ENCODE measurements around the gene ATXN1. TPM values are rescaled to one million over a fixed set of nuclear protein-coding genes. Genes with fewer than 3 reads are reported as not detected.

ATXN1 gene
- total RNA-seq, 1 donor, result 48.5 TPM

GRCh38 chr6:16305788-16306187 is 455.5 kb downstream of the ATXN1 start:
- no peak overlapping the region for H2AFZ ChIP-seq (ENCODE audit: low read length)
- no peak overlapping the region for H3K27ac ChIP-seq (ENCODE audit: low read depth, low read length)
- no peak overlapping the region for H3K4me3 ChIP-seq (ENCODE audit: insufficient read depth, low read length)
- no peak for DNase-seq (ENCODE audit: insufficient read length, low spot score, missing footprints)
- H3K27me3 ChIP-seq (ENCODE audit: insufficient read depth, low read length), result no peaks in the 10 kb centered on the region
- H3K9me3 ChIP-seq (ENCODE audit: low read depth, low read length), result no peaks in the 10 kb centered on the region
- no peak for TF ChIP-seq CTCF (IDR thresholded peaks at IDR 0.05; ENCODE audit: extremely low read depth, low read depth, low read length)
- no peaks in the 10 kb centered on the region for H3K79me2 ChIP-seq (ENCODE audit: insufficient read depth, low read length)
- H3K4me1 ChIP-seq (ENCODE audit: insufficient read depth, low read length), result no peaks in the 10 kb centered on the region
- H4K20me1 ChIP-seq (ENCODE audit: insufficient read depth, low read length), result no peaks in the 10 kb centered on the region
- no peak overlapping the region for H3K4me2 ChIP-seq (ENCODE audit: insufficient read depth, low read length)
- no peaks in the 10 kb centered on the region for H3K36me3 ChIP-seq (ENCODE audit: insufficient read depth, low read length)

- H3K27me3 ChIP-seq (ENCODE audit: insufficient read depth, low read length), result no peaks in the 10 kb centered on the region
- no peaks in the 10 kb centered on the region for H4K20me1 ChIP-seq (ENCODE audit: insufficient read depth, low read length)
- H3K9me3 ChIP-seq (ENCODE audit: low read depth, low read length), result no peaks in the 10 kb centered on the region
- no peak overlapping the region for H3K4me2 ChIP-seq (ENCODE audit: insufficient read depth, low read length)
- no peaks in the 10 kb centered on the region for H3K4me1 ChIP-seq (ENCODE audit: insufficient read depth, low read length)
- H3K4me3 ChIP-seq (ENCODE audit: insufficient read depth, low read length), result no peak overlapping the region
- H3K27ac ChIP-seq (ENCODE audit: low read depth, low read length), result no peak overlapping the region
- H2AFZ ChIP-seq (ENCODE audit: low read length), result no peak overlapping the region
- TF ChIP-seq CTCF (IDR thresholded peaks at IDR 0.05; ENCODE audit: extremely low read depth, low read depth, low read length), result no peak
- H3K36me3 ChIP-seq (ENCODE audit: insufficient read depth, low read length), result no peaks in the 10 kb centered on the region
- no peaks in the 10 kb centered on the region for H3K79me2 ChIP-seq (ENCODE audit: insufficient read depth, low read length)
- no peak for DNase-seq (ENCODE audit: insufficient read length, low spot score, missing footprints)
These were observed 456.0 kb downstream of the ATXN1 start for GRCh38 chr6:16305246-16305725.

- Histone ChIP-seq H3K36me3 (ENCODE audit: insufficient read depth, low read length) (no peaks in the 10 kb centered on the region), H3K9me3 (ENCODE audit: low read depth, low read length) (no peaks in the 10 kb centered on the region), H3K4me2 (ENCODE audit: insufficient read depth, low read length) (no peak overlapping the region), H3K27ac (ENCODE audit: low read depth, low read length) (no peak overlapping the region), H3K27me3 (ENCODE audit: insufficient read depth, low read length) (no peaks in the 10 kb centered on the region), H3K4me3 (ENCODE audit: insufficient read depth, low read length) (no peak overlapping the region), H4K20me1 (ENCODE audit: insufficient read depth, low read length) (no peaks in the 10 kb centered on the region), H2AFZ (ENCODE audit: low read length) (no peak overlapping the region), H3K4me1 (ENCODE audit: insufficient read depth, low read length) (no peaks in the 10 kb centered on the region), H3K79me2 (ENCODE audit: insufficient read depth, low read length) (no peaks in the 10 kb centered on the region)
- no peak for DNase-seq (ENCODE audit: insufficient read length, low spot score, missing footprints)
- TF ChIP-seq CTCF (IDR thresholded peaks at IDR 0.05; ENCODE audit: extremely low read depth, low read depth, low read length), result no peak
These were observed 458.3 kb downstream of the ATXN1 start for GRCh38 chr6:16302721-16303552.

- H3K79me2 ChIP-seq (ENCODE audit: insufficient read depth, low read length), result no peaks in the 10 kb centered on the region
- H4K20me1 ChIP-seq (ENCODE audit: insufficient read depth, low read length), result no peaks in the 10 kb centered on the region
- no peak overlapping the region for H3K27ac ChIP-seq (ENCODE audit: low read depth, low read length)
- no peak for TF ChIP-seq CTCF (IDR thresholded peaks at IDR 0.05; ENCODE audit: extremely low read depth, low read depth, low read length)
- H3K4me1 ChIP-seq (ENCODE audit: insufficient read depth, low read length), result no peaks in the 10 kb centered on the region
- no peak for DNase-seq (ENCODE audit: insufficient read length, low spot score, missing footprints)
- H3K27me3 ChIP-seq (ENCODE audit: insufficient read depth, low read length), result no peaks in the 10 kb centered on the region
- H3K4me2 ChIP-seq (ENCODE audit: insufficient read depth, low read length), result no peak overlapping the region
- no peaks in the 10 kb centered on the region for H3K36me3 ChIP-seq (ENCODE audit: insufficient read depth, low read length)
- H3K4me3 ChIP-seq (ENCODE audit: insufficient read depth, low read length), result no peak overlapping the region
- no peaks in the 10 kb centered on the region for H3K9me3 ChIP-seq (ENCODE audit: low read depth, low read length)
- H2AFZ ChIP-seq (ENCODE audit: low read length), result no peak overlapping the region
These were observed 459.7 kb downstream of the ATXN1 start for GRCh38 chr6:16301511-16301910.
